NCI-H2081 treated with DMSO at 0.1 percent for 48 hours (cell line): ENCODE measurements around the gene NOVA2.

Experiments
- DNase-seq: peaks from one replicate; lab custom pipeline; 2025; lab: John Stamatoyannopoulos, UW

The NOVA2 gene

DNA sequence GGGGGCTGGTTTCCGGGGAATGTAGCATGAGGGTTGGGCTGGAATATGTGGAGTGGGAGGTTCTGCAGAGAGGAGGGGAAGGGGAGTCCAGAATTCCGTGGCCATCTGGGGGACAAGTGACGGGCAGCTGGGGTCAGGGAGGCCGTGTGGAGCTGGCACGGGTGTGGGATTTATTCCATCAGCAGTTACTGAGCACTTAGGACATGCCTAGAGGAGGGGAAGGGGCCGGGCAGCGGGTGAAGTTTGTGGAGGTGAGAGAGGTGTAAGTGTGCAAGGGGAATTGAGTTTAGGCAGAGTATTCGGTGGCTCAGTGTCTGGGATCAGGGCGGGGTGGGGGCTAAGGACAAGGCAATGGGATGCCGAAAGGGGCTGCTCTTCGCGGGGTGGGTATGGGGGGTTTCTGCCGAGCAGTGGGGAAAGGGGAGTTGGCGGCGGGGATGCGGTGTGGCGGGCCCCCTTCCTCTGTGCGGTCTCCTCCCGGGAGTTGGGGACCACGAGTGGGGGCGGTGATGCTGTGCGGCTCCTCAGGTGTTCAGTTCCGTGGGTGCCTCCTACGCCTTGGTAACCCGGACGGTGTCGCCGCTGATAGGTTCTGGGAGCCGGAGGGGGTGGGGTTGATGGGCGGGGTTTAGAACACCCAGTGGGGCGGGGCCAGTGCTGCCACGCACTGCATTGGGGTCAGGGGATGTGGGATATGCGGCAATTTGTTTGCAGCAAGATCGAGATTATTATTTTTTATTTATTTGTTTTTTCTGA, 27.0 kb upstream of the NOVA2 start:
- no peak for DNase-seq

DNA sequence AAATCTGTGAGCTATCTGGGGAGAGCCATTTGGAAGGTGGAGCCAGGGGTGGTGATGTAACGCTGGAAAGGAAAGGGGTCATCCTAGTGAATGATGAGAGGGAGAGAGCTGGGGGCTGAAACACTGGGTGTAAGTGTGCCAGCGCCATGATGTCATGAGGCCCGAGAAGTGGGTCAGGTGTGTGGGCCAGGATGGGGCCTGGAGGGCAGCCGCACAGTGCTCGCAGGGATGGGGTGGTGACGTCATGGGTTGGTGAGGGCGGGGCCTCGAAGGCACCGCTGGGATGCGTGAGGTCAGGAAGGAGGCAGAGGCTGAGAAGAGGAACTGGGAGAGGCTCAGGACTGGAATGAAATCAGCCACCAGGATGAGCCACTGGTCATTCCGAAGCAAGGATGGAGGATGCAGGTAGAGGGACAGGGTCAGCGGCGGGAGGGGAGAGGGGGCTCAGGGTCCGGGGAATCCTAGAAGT, 26.0 kb upstream of the NOVA2 start:
- no peak for DNase-seq

DNA sequence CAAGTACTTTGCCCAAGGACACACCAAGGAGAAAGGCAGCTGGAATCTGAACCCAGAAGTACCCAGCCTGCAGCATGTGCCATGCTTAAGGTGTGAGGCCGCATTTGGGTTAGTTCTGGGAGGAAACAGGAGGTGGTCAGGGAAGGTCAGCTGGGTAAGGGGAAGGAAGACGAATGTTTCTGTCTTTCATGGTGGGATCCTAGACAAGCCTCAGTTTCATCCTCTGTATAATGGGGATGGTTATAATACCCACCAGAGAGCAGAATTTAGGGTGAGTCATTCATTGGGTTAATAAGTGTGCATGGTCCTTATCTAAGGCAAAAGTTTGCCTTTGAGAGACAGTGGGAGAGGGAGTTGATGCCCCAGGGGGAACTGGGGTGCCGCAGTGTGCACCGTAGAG, 25.2 kb upstream of the NOVA2 start:
- no peak for DNase-seq

DNA sequence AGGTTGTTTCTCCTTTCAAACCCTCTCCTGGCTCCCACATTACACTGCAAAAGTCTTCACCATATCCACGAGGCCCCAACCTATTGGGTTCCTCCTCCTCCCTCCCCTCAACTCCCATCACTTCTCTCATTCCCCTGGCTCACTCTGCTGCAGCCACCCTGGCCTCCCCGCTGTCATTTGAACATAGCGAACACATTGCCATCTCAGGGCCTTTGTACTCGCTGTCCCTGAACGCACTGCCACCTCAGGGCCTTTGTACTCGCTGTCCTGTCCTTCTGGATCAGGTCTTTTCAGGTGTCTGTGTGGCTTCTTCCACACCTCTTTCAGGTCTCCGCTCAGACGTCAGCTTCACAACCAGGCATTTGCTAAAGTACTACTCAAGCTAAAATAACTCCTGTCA, 23.3 kb upstream of the NOVA2 start:
- no peak for DNase-seq

DNA sequence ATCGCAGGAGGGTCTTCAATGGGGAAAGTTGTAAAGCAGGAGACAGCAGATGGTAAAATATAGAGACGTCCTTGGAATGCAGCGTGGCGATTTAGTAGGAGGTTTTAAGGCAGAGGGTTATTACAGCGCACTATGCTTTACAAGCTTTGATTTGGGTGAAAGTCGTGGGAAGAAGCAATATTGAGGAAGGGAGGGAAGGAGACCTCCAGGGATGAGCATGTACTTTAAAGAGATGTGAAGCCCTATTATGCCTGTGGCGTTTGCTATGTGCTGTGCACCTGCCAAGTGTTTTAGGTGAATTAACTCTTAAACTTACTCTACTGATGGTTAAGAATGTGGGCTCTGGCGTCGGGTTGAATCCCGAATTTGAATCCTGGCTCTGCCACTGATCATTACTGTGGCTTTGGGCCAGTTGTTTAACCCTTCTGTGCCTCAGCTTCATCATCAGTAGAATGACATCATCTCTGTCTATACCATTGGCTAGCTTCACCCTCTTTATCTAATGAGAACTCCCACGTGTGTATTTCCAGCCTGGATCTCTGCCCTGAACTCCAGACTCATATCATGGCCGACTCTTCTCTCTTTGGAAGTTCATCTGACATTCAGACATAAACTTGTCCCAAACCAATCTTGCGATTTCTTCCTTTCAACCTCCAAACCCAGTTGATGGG, 22.2 kb upstream of the NOVA2 start:
- DNase-seq: no peak

DNA sequence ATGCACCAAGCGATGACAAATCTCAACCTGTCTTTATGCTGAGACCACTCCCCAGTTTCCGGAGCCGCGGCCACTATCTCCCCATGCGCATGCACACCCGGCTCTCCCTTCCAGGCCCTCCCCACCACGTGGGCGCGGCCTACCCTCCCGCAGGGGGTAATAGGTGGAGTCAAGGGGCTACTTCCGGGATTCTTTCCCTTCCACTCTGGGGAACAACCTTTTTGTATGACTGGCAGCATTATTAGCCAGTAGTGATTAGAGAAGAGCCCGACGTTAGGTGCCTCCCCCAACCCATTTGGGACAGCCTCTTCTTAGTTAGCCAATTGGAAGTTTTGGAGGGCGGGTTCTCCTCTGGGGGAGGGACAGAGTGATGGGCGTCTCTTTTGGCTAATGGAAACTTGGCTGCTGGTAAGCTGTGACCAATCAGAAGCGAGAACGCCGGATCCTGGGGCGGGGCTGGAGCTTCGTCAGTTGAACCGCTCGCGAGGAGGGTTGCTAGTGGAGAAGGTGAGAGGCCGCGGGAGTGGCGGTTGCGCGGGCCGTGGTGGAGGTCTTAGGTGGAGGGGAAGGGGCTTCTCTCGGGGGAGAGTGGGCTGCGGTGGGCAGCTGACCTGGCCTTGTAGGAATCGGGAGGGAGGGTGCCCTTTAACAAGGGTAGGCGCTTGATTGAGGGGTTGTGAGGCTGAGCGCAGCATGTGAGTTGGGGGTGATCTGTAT, 21.5 kb upstream of the NOVA2 start, which contains the start of gene CCDC61:
Gene CCDC61, plus strand, starts transcription at position 470 of the 717 bp plus-strand sequence. CDS start 7,552 bp downstream, outside the sequence.
- DNase-seq: peak; percentile 99

DNA sequence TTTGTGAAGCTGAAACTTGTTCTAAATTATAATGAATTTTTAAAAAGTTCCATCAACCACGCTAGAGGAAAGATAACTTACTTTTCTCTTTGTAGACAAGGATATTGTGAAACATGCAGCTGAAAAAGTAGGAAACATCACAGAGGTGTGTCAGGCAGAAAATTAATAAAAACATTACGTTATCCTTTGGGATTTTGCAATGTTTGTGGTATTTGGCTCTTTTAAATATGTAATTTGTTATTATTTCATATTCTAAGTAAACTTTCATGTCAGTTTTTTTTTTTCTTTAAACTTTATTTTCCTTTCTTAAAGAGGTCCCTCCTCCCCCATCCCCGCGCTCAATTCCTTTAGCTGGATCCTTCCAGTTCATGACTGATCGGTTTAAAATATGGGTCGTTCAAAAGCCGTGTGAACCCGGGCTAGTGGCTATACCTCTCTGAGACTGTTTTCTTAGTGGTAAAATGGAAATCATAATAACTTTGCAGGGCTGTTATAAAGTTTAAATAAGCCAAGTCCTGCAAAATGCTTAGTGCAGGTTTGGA, 20.9 kb upstream of the NOVA2 start:
- DNase-seq: no peak

DNA sequence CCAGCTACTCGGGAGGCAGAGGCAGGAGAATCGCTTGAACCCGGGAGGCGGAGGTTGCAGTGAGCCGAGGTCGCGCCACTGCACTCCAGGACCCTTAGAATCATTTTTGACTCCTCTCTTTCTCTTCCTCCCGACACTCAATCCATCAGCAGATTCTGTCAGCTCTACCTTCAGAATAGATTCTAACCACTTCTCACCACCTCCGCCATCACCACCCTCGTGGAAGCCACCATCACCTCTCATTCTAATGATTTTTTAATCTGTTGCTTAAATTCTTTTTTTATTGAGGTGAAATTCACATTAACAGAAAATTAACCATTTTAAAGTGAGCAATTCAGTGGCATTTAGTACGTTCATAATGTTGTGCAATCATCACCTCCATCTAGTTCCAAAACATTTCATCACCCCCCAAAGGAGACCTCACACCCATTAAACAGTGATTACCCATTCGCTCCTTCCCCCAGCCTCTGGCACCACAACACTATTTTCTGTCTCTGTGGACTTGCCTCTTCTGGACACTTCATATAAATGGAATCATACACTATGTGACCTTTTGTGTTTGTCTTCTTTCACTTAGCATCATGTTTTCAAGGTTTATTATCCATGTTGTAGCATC, 16.6 kb upstream of the NOVA2 start:
- DNase-seq: no peak

DNA sequence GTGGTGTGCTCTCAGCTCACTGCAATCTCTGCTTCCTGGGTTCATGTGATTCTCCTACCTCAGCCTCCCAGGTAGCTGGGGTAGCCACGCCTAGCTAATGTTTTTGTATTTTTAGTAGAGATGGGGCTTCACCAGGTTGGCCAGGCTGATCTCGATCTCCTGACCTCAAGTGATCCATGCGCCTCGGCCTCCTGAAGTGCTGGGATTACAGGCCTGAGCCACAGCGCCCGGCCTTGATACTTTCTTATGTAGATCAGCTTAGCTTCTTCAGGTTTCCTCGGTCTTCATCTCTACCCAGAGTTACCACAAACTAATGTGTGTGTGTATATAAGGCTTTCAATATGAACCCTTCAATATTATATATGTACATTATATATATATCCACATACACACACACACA, 11.7 kb upstream of the NOVA2 start:
- DNase-seq: no peak

DNA sequence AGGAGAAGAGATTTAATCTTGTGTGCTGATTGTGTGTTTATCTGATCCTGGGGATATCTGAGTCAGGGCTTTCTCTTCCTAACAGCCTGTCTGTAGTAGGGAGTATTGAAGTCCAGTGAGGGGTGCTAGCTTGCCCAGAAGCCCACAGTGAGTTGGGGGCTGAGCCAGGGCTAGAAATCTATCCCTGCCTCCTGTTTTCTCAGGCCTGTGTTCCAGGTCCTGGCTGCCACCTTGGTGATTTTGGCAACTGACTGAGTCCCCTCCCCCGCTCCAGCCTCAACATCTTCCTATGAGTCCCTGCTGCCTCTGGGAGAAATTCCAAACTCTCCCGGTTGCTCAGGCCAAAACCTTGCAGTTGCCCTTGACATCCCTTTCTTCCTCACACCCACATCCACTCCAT, 7.7 kb upstream of the NOVA2 start:
- no peak for DNase-seq

DNA sequence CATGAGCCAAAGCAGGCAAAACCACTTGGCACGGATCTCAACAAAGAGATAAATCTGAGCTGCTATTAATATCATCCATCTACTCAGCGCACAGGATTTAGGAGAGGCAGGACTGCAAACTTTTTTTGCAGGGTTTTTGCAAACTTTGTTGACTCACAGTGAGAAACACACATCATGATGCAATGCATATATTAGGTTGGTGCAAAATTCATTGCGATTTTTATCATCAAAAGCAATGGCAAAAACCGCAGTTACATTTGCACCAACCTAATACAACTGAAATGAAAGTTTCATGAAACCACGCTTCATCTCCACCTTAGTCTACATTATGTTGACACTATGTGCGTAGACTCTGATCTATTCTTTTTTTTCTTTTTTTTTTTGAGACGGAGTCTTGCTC, 4.5 kb upstream of the NOVA2 start:
- DNase-seq: no peak

DNA sequence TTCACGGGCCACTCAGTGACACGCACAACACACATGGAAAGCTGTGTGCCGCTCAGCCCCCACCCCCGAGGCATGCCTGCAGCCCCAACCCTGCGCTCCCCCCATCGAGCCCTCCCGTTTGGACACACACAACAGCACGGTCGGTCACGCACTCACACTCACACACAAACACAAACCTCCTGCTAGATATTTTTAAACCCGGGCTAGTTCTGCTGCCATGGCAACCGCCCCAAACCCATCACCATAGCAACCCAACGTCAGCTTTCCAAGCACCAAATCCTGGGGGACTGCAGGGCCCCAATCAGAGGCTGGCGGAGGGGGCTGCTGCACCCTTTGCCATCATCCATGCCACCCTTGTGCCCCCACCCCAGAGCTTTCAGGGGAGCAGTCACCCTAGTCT, 2.5 kb upstream of the NOVA2 start:
- DNase-seq: no peak

DNA sequence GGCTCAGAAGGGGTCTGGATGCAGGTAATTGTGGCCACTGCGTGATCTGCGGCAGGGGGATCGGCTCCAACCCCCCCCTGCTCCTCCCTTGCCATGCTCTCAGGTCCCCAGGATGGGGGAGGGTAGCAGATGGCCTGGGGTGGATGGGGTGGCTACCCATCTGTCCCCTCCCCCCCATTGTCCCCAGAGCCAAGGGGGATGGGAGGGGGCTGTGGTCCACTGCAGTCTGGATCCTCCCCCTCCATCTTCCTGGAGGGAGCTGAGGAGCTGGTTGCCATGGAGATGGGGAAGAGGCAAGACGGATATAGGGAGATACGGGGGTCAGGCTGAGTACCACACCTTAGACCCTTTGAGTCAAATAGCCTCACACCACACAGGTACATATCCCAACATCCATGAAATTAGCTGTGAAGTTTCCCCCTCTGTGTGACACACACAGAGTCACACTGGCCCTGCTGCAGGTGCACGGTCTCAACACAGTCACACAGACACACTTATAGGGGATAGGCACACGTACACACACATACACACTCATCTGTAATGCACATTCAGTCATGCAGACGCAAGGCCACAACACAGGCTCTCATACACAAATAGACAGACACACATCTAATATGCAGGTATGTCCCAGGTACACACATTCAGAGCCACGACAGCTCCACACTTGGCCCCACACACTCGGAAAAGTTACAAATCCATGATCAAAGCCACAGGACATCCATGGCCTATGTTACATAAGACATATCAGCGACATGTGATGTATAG, 1.8 kb upstream of the NOVA2 start:
- DNase-seq: no peak

DNA sequence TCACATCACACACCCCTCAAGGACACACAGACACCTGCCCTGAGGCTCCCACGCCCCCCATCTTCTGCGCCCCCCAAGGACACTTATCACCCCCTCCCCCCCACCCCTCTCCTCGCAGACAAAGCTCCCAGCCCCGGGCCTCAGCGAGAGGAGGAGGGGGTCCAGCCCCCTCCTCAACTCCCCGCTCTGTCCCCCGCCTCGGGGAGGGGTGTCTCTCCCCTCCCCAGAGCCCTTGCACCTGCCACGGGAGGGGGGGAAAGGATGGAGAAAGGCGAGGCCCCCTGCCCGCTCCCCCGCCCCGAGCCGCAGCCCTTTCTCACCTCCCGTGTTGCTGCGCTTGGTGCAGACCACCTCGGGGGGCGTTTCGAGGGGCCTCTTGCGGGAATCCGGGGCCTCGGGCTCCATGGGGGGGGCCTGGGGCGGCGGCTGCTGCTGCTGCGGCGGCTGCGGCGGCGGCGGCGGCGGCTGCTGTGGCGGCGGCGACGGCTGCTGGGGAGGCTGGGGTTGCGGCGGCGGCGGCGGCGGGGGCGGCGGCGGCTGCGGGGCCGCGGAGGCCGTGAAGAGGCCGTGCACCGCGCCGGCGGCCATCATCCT, 621 bp downstream of the NOVA2 start:
- DNase-seq: no peak

DNA sequence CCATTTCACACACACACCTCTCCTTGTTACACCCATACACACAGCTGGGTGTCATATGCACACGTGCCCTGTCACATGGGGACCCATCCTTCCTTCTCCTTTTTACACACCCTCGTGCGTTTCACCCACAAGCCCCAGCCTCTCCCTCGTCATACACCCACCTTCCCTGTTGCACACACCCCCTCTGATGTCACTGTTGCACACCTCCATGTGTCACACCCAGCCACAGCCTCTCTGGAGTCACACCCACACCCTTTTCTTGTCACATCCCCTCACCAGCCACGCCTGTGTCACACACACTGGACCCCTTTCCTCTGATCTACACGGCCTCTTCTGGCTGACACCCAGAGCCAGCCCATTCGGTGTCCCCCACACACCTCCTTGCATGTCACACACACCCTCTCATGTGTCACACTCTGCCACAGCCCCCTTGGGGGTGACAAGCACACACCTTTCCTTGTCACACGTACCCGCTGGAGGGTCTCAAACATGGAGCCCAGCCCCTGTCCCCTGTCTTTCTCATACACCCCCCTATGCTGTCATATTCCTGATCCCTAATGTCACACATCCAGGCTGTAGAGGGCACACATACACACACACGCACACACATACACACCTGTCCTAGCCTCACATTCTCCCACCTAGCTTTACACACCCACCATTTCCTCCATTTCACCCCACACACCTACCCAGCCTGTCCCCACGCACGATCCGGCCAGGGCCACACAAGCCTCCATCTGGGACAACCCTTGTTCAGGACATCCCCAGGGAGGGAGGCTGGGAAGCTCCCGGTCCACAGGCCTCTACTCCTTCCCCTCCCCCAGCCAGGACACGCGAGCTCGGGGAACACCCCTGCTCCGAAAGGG, 1.4 kb downstream of the NOVA2 start:
- no peak for DNase-seq

DNA sequence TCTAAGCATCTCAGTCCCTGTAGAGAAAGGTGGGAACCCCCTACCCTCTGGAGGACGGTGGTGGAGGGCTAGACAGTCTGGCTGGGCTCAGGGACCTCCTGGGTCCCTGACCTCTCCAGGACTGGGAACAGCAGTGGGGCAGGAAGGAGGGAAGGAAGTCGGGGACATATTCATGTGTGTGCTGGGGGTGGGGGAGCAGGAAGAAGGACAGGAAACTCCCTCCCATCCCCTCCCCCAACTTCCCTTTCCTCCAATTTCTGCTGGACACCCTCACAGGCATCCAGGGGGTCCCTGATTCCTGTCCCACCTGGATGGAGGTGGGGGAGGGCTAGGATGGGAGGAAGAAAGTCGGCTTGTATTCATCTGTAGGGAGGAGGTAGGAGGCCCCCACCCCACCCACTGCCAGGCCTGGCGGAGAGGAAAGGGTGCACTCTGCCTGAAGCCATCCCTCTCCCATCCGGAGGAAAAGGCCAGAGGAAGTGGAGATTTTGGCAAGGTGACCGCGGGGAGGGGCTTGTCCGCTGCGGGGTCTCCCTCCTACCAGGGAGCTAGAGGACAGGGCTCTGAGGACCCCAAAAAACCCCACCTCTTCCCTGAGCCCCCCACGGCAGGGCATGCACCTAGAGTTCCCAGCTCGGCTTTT, 2.3 kb downstream of the NOVA2 start:
- no peak for DNase-seq

DNA sequence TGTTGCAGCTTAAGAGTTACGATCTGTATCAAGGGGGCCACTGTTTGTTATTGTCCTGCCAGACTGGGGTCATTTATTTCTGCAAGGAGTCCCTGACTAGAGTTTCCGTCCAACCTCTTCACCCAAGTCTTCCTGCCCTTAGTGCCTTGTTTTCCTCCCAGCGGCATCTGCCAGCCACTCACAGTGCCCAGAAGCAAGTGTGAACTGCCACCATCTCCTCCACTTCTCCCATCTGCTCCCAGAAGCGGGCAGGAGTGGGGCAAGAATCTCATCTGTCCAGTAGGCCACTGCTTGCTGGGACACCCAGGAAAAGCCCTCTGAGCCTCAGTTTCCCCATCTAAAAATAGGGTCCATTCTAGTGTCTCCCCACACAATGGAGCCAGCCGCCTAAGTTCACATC, 4.0 kb downstream of the NOVA2 start:
- DNase-seq: no peak

DNA sequence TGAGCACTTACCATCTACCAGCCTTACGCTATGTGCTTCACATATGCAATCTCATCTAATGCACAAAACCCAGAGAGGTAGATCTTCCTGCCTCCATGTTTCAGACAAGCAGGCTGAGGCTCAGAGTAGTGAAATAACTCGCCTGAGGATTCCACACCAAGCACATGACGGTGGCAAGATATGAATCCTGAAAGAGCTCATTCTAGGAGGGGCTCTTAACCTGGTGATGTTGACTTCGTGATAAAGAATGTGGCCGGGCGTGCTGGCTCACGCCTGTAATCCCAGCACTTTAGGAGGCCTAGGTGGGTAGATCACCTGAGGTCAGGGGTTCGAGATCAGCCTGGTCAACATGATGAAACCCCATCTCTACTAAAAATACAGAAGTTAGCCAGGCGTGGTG, 5.0 kb downstream of the NOVA2 start:
- DNase-seq: no peak

DNA sequence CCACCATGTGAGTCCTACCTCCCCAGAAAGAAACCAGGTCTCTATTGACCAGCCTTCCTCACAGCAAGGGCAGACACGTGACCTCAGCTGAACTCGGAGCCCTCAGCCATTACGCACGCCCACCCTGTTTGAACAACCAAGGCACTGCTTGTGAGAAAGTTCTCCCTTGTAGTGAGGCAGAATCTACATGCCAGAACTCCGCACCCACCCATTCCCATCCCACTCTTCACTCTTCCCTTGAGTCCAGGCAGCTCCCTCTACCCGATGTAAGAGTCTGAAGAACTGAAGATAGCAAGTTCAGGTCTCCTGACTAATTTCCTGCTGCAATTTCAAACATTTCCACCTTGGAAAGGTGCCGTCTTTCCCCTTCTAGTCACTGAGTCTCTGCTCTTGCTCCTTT, 6.4 kb downstream of the NOVA2 start:
- no peak for DNase-seq

DNA sequence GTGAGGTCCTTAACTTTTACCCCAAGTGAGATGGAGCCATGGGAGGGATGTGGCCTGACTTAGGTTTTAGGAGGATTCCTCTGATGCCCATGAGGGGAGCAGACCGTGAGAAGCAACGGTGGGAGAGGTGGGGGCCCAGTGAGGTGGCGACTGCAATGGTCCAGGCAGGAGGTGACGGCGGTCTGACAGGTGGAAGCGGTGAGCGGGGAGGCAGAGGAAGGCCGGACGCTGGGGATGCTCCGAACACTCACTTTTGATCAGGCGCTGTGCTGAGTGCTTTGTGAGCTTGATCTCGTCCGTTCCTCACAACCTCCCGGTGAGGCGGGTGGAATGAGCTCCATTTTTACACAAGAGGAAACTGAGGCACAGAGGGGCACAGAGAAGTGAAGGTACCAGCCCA, 11.6 kb downstream of the NOVA2 start:
- DNase-seq: no peak
